GM19023 (cell line): ENCODE measurements around the gene RNASEH2A.

Source experiments
- ATAC-seq: cut with Tn5 transposase; IDR thresholded peaks from one replicate; pipeline ENCODE4 v1.9.1; 2021; ENCODE audit warnings: mild to moderate bottlenecking, moderate library complexity; ENCODE audit not compliant: unreplicated experiment

Gene RNASEH2A

GRCh38 chr19:12858041-12858928 is 51.9 kb downstream of the RNASEH2A start:
- no peak for ATAC-seq

GRCh38 chr19:12859546-12859945 is 53.2 kb downstream of the RNASEH2A start:
- ATAC-seq: no peak
